Measurements from ENCODE around the gene ATP9A. TPM values are rescaled to one million over a fixed set of nuclear protein-coding genes. Genes with fewer than 3 reads are reported as not detected.

Gene ATP9A
- polyA plus RNA-seq, 1 donor from 2014 or later, result 56.1 TPM

Other genes with a start within 250 kb of the ATP9A start
- not detected in 2 replicates for gene NFATC2, start 225.7 kb downstream of the ATP9A start, polyA plus RNA-seq
- 1.1 and 1.4 TPM in 2 replicates for gene SALL4, start 34.1 kb upstream of the ATP9A start, polyA plus RNA-seq

Data from neural cell (in vitro differentiated cells).